Muscle layer of duodenum (tissue), 2 donors: Measurements from ENCODE around the gene OST4.

Experiments used
- H3K27ac ChIP-seq: one replicate; pipeline ENCODE4 v1.7.0; 2013; ENCODE audit warnings: mild to moderate bottlenecking, low read length
- H3K27me3 ChIP-seq: one replicate; pipeline ENCODE4 v1.7.0; 2013; ENCODE audit warnings: low read depth, mild to moderate bottlenecking, control low read depth, low read length
- H3K36me3 ChIP-seq, 2 donors: one replicate each; pipeline ENCODE4 v1.7.0; 2013; ENCODE audit warnings: low read length in 2 of 2, control low read depth in 1 of 2, mild to moderate bottlenecking in 1 of 2; ENCODE audit not compliant: insufficient read depth in 2 of 2, control insufficient read depth in 1 of 2
- H3K4me1 ChIP-seq, 2 donors: one replicate each; pipeline ENCODE4 v1.7.0; 2013; ENCODE audit warnings: low read length in 2 of 2, mild to moderate bottlenecking in 2 of 2, control low read depth in 1 of 2, moderate library complexity in 1 of 2; ENCODE audit not compliant: insufficient read depth in 2 of 2, control insufficient read depth in 1 of 2
- H3K4me3 ChIP-seq, 2 donors: one replicate each; pipeline ENCODE4 v1.7.0; 2013; ENCODE audit warnings: low read length in 2 of 2, low read depth in 1 of 2, mild to moderate bottlenecking in 1 of 2
- H3K9me3 ChIP-seq, 2 donors: one replicate each; pipeline ENCODE4 v1.7.0; 2013; ENCODE audit warnings: low read length in 2 of 2, control low read depth in 1 of 2, mild to moderate bottlenecking in 1 of 2; ENCODE audit not compliant: control insufficient read depth in 1 of 2
- donor health status: healthy.

Gene OST4

DNA sequence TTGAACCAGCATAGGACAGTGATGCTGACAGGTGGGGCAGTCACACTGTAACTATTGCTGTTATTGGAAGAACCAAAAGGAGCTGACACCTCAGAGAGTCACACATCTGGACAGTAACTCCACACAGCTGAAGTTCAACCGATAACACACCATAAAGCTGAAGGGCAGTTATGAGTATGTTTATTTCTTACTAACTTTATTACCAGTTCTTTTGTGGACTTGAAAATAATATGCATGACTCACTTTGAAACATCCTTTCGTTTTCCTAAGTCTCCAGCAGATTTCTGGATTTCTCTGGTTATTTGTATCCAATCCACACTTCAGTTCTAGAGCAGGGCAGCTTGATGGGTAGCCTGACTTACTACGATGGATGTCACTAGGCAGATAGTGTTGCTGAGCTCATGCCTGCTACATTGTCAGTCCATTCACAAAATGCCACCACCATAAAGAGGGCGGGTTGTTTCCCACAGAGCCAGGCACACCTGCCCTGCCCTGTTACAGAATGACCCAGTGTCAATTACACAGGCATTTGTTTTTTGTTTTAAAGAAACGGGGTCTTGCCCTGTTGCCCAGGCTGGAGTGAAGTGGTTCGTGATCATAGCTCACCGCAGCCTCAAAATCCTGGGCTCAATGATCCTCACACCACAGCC, 28.3 kb downstream of the OST4 start:
- no peak overlapping the region for H3K27ac ChIP-seq
- H3K27me3 ChIP-seq: no peaks in the 10 kb centered on the region
- H3K4me3 ChIP-seq: no peak overlapping the region
- H3K9me3 ChIP-seq: no peaks in the 10 kb centered on the region
- peaks cover 36 to 37% of the 10 kb centered on the region in 2 donors for H3K36me3 ChIP-seq
- no peaks in the 10 kb centered on the region for H3K4me1 ChIP-seq

DNA sequence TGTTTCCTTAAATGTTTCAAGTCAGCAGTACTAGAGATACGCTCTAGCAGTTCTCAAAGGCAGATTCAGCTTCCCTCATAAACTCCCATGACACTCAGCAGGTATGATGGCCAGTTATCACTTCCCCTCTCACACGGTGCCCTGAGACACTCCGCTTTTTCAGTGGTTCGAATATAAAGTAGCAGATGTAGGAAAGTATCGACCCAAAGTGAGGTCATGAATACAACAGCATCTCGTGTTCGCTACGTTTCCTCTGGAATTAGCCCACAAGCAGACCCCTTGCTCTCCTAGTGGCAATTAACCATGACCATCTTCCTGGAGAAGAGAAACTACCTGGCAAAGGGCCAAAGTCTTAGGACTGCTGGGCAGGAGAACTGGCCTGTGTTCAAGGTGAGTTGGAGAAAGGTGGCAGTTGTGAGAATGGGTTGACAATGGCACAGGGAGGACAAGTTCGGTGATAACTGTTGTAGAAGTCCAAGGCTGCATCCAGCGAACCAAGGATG, 29.2 kb downstream of the OST4 start:
- Histone ChIP-seq H3K4me1 (no peaks in the 10 kb centered on the region), H3K27ac (no peak overlapping the region), H3K4me3 (no peak overlapping the region), H3K9me3 (no peaks in the 10 kb centered on the region), H3K36me3 (peaks cover 44 to 46% of the 10 kb centered on the region in 2 donors), H3K27me3 (no peaks in the 10 kb centered on the region)

DNA sequence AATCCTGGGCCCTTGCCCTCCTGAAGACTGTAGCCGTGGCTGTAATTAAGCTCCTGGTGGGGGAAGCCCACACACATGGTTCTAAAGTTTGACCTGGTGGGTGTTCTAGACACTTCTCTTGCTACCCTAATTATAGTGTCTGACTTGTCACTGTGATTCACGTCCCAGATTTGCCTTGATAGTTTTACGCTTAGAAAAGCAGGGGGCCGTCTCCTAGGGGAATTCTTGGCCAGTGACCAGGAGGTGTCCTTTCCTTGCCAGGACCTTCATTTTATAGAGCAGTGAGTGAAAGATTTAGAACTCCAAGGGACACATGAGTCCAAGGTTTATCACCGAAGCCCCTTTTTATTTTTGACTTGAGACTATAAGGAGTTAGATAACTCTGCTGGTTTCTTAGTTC, 29.7 kb downstream of the OST4 start:
- no peaks in the 10 kb centered on the region for H3K4me1 ChIP-seq
- H3K9me3 ChIP-seq: no peaks in the 10 kb centered on the region
- no peaks in the 10 kb centered on the region for H3K27me3 ChIP-seq
- H3K4me3 ChIP-seq: no peak overlapping the region
- H3K36me3 ChIP-seq: peaks cover 49 to 50% of the 10 kb centered on the region in 2 donors
- H3K27ac ChIP-seq: no peak overlapping the region

DNA sequence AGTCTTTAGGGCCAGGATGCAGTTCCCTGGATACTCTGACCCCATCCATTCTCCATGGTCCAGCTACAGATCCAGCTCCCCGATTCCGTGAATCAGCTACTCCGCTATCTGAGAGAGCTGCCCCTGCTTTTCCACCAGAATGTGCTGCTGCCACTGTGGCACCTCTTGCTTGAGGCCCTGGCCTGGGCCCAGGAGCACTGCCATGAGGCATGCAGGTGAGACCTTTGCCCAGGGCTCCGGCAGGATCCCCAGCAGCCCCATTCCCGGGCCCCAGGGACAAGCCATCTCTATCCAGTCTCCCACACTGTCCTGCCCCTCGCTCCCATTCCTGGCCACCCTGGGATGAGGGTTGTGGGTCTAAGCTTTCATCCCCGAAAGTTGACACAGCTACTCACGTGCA, 31.2 kb downstream of the OST4 start:
- Histone ChIP-seq H3K9me3 (no peaks in the 10 kb centered on the region), H3K4me1 (no peaks in the 10 kb centered on the region), H3K36me3 (peaks cover 64 to 65% of the 10 kb centered on the region in 2 donors), H3K27me3 (no peaks in the 10 kb centered on the region), H3K4me3 (no peak overlapping the region), H3K27ac (no peak overlapping the region)

DNA sequence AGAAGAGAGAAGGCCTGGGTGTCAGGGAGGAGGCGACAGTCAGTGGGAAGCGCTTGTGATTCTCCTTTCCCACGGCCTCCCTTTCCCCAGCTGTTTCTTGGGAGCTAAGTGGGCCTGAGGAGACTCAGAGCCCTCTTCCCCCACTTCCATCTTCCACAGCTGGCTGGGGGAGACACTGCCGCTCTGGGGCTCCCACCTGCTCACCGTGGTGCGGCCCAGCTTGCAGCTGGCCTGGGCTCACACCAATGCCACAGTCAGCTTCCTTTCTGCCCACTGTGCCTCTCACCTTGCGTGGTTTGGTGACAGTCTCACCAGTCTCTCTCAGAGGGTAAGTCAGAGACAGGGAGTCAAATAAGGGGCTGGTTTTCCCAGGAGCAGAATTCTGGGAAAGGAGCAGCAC, 31.6 kb downstream of the OST4 start:
- H3K27ac ChIP-seq: no peak overlapping the region
- H3K9me3 ChIP-seq: no peaks in the 10 kb centered on the region
- no peak overlapping the region for H3K4me3 ChIP-seq
- peaks cover 0 to 3% of the 10 kb centered on the region in 2 donors for H3K4me1 ChIP-seq
- H3K36me3 ChIP-seq: peaks cover 67 to 69% of the 10 kb centered on the region in 2 donors
- H3K27me3 ChIP-seq: no peaks in the 10 kb centered on the region

DNA sequence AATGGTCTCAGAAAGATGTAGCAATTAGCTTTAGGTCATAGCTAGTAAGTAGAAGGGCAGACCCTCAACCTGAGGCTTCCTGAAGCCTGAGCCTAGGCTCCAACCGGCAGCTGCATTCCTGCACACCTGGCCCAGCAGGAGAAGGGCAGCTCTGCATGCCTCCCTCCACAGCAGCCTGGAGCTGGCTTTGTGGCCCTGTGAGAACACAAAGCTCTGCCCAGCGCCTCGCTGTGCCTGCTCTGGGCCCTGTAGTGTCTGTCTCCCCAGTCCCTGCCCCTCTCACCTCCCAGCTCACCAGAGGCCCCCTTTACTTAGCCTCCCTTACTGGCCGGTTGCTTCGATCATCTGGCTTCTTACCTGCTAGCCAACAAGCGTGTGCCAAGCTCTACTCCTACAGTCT, 32.0 kb downstream of the OST4 start:
- Histone ChIP-seq H3K27ac (no peak overlapping the region), H3K27me3 (no peaks in the 10 kb centered on the region), H3K4me3 (no peak overlapping the region), H3K4me1 (peaks cover 0 to 6% of the 10 kb centered on the region in 2 donors), H3K36me3 (peaks cover 67 to 70% of the 10 kb centered on the region in 2 donors), H3K9me3 (no peaks in the 10 kb centered on the region)

DNA sequence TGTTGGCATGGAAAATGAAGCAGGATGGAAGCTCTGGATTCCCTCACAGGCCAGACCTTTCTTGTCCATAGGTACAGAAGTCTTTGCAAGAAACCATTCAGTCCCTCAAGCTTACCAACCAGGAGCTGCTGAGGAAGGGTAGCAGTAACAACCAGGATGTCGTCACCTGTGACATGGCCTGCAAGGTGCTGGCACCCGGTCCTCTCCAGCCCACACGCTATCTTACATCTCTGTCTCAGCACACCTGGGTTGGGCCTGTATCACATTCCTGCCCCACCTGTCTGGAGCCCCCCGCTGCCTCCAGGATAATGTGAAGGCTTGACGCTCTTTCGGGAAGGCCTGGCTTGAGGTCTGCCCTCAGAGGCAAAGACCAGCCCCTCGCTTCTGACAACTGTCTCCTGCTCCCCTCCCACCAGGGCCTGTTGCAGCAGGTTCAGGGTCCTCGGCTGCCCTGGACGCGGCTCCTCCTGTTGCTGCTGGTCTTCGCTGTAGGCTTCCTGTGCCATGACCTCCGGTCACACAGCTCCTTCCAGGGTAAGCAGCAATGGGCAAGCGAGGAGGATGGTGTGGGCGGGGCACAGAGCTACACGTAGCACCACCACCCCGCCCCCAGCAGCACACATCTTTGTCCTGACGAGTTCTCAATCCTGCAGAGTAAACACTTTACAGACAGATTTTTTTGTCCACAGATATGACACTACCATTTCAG, 32.7 kb downstream of the OST4 start:
- H3K4me1 ChIP-seq: peaks cover 6 to 12% of the 10 kb centered on the region in 2 donors
- H3K4me3 ChIP-seq: no peak overlapping the region
- no peak overlapping the region for H3K27ac ChIP-seq
- no peaks in the 10 kb centered on the region for H3K9me3 ChIP-seq
- no peaks in the 10 kb centered on the region for H3K27me3 ChIP-seq
- peaks cover 67 to 70% of the 10 kb centered on the region in 2 donors for H3K36me3 ChIP-seq

DNA sequence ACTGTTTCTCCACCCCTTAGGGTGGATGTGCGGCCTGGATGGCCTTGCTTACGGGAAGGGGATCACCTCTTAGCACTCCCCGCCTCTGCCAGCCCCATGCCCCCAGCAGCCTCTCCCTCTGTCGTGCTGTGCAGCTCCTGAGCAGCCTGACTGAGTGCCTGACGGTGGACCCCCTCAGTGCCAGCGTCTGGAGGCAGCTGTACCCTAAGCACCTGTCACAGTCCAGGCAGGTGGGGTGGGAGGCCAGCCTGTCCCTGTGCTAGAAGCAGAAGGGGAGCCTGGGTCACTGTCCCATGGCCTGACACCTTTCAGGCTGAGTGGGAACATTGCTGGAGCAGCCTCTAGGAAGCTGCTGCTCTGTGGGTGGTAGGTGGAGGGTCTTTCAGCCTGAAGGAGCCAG, 33.4 kb downstream of the OST4 start:
- no peak overlapping the region for H3K27ac ChIP-seq
- peaks cover 67 to 70% of the 10 kb centered on the region in 2 donors for H3K36me3 ChIP-seq
- no peak overlapping the region for H3K4me3 ChIP-seq
- no peaks in the 10 kb centered on the region for H3K27me3 ChIP-seq
- H3K4me1 ChIP-seq: peaks cover 8 to 16% of the 10 kb centered on the region in 2 donors
- no peaks in the 10 kb centered on the region for H3K9me3 ChIP-seq

DNA sequence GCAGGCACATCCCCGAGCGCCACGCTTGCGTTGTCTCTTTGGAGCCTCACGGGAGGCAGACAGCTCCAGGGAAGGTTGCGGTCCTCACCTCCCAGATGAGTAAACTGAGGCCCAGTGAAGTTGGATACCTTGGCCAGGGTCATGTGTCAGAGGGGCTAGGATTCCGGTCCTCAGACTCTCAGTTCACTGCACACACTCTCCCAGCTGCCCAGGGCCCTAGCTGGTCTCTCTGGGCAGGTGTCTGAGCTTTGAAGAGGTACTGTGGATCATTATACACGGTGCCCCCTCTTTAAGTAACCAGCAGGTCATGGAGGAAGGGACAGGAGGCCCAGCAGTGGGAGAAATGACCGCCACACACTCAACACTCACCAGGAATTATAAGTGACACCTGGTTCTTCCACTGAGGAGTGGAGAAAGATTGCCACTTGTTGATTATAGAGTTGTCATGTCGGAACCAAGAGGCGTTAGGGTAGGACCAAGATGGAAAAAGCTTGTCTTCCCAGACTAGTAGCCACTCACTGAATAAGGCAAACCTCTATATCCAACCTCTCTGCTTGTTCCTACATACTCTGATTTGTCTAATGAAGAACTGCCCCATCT, 38.1 kb downstream of the OST4 start:
- H3K27ac ChIP-seq: peak overlapping the region; percentile 82
- H3K4me3 ChIP-seq: peak overlapping the region; percentile 84 to 86
- peaks cover 8 to 16% of the 10 kb centered on the region in 2 donors for H3K4me1 ChIP-seq
- H3K27me3 ChIP-seq: no peaks in the 10 kb centered on the region
- H3K9me3 ChIP-seq: no peaks in the 10 kb centered on the region
- peaks cover 34 to 35% of the 10 kb centered on the region in 2 donors for H3K36me3 ChIP-seq

DNA sequence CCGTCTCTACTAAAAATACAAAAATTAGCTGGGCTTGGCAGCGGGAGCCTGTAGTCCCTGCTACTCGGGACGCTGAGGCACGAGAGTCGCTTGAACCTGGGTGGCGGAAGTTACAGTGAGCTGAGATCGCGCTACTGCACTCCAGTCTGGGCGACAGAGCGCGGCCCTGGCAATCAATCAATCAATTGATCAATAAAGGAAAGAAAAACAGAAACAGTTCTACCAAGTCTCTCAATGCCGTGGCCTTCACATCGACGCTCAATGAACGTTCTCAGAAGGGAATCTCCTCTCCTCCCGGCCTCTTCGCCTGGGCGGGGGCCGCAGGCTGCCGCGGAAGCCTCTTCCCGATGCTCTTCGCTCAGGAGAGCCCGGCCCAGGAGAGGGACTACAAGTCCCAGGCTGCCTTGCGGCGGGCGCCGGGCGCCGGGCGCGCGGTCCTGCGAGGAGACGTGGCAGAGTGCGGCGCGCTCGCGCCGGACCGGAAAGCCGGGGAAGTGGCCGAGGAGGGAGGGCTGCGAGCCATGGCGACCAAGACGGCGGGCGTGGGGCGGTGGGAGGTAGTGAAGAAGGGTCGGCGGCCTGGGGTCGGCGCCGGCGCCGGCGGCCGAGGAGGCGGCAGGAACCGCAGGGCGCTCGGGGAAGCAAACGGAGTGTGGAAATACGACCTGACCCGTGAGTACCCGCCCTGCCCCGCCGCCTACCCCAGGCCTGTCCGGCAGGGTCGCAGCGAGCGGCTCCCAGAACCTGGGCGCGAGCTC, 38.8 kb downstream of the OST4 start, which contains the start of gene TMEM214:
Gene TMEM214 (plus strand): TSS at position 471 of the 758 bp plus-strand sequence. CDS start 51 bp downstream, at position 522.
- Histone ChIP-seq H3K36me3 (peaks cover 27 to 33% of the 10 kb centered on the region in 2 donors), H3K27ac (peak within 1 kb of the TSS; percentile 82), H3K4me3 (peak within 1 kb of the TSS; percentile 84 to 86), H3K9me3 (no peaks in the 10 kb centered on the region), H3K27me3 (no peaks in the 10 kb centered on the region), H3K4me1 (peaks cover 8 to 16% of the 10 kb centered on the region in 2 donors)

DNA sequence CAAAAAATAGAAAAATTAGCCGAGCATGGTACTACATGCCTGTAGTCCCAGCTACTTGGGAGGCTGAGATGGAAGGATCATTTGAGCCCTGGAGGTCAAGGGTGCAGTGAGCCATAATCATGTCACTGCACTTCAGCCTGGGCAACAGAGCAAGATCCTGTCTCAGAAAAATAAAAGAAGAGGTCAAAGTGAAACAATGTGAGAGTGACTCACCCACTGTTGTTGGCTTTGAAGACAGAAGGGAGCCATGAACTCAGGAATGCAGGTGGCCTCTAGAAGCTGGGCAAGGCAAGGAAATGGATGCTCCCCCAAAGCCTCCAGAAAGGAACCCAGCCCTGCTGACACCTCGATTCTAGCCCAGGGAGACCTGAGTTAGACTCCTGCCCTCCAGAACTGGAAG, 42.4 kb downstream of the OST4 start:
- Histone ChIP-seq H3K27ac (no peak overlapping the region), H3K36me3 (peaks cover 9 to 28% of the 10 kb centered on the region in 2 donors), H3K9me3 (no peaks in the 10 kb centered on the region), H3K4me1 (peaks cover 4 to 7% of the 10 kb centered on the region in 2 donors), H3K4me3 (no peak overlapping the region), H3K27me3 (no peaks in the 10 kb centered on the region)
